HT1080 (cell line): ENCODE results near the gene MARK2. TPM values are rescaled to one million over a fixed set of nuclear protein-coding genes. Genes with fewer than 3 reads are reported as not detected.
"Not testable (repeated sequence)": the region's sequence is repeated elsewhere in the genome, so short reads cannot be mapped to it uniquely, and the experiment has no call there.

Experiments
- DNase-seq: peaks from one replicate; pipeline ENCODE4 v3.0.0-alpha.2; 2015; ENCODE audit warnings: low read depth
- polyA plus RNA-seq, 2 experiments: library from polyadenylated mRNA; depleted of rRNA; stranded (reverse); fragments of >200 nt; gene quantifications; 2 replicates each; pipeline ENCODE4 v1.2.3, GENCODE V29; 2015
- total RNA-seq: library from RNA; depleted of rRNA; stranded (reverse); fragments of >200 nt; shearing (Covaris generic); gene quantifications from 2 replicates; pipeline ENCODE4 v1.2.3, GENCODE V29; 2014; rRNA removed

MARK2 gene
- 18.2 and 39.9 TPM in 2 replicates for total RNA-seq
- 22.9 and 23.8 TPM in 2 replicates for polyA plus RNA-seq (2015; cell fraction: cytosol; rRNA removed)
- 26.5 and 27.1 TPM in 2 replicates for polyA plus RNA-seq (2015; cell fraction: nucleus; rRNA removed)

DNA sequence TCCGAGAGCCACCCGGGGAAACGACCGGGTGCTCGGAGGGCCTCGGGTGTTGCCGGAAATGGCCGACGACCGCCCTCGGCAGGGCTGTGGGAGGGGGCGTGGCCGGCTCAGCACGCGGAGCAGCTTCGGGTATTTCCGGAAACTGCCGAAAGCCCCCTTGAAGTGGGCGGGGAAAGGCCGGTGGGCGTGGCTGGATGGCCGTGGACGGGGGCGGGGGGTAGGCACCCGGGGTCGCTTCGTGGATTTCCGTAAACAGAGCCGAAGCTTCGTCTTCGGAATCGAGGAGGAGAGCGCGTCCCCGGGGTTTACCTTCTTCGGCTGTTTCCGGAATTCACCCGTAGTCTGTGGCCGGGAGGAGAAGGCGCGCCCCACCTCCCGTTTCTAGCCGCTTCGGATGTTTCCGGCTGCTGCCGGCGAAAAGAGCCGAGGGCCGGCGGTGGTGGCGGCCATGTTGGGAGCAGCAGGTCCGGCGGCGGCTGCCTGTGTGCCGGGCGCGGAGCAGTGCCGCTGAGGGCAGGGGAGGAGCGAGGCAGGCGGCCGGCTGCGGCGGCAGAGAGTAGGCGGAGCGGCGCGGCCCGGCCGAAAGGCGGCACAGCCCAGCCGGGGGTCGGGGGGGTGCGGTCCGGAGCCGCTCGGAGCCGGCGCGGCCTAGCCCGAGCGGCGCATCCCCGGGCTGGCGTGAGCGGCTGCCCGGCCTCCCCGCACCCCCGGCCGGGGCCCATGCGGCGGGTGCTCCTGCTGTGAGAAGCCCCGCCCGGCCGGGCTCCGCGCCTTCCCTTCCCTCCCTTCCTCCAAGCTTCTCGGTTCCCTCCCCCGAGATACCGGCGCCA is at the start of gene MARK2:
TSS of gene MARK2 (plus strand) at position 433 of the 830 bp plus-strand sequence. CDS start at position 830, 397 bp downstream.
- peak; percentile 97 for DNase-seq

- DNase-seq, result no peak
These were observed 47.3 kb upstream of the MARK2 start for GRCh38 chr11:63791495-63792167.

GRCh38 chr11:63793161-63793560 is 45.7 kb upstream of the MARK2 start:
- no peak for DNase-seq

DNA sequence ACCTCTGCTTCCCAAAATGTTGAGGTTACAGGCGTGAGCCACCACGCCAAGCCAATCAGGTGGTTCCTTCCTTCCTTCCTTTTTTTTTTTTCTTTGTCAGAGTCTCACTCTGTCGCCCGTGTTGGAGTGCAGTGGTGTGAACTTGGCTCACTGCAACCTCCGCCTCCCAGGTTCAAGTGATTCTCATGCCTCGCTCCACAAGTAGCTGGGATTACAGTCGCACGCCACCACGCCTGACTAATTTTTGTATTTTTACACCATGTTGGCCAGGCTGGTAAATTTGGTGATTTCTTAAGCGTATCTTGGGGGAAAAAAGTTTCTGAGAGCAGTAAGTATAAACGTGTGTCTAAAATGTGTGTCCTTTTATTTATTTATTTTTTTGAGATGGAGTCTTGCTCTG is 43.8 kb upstream of the MARK2 start:
- DNase-seq, result no peak

DNA sequence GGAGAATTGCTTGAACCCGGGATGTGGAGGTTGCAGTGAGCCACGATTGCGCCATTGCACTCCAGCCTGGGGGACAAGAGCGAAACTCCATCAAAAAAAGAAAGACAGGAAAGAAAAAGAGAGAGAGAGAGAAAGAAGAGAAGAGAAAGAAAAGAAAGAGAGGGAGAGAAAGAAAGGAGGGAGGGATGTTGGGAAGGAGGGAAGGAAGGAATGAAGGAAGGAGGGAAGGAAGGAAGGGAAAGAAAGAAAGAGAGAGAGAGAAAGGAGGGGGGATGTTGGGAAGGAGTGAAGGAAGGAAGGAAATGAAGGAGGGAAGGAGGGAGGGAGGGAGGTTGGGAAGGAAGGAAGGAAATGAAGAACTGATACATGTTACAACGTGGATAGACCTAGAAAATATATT is 38.0 kb upstream of the MARK2 start:
- DNase-seq, result no peak

DNA sequence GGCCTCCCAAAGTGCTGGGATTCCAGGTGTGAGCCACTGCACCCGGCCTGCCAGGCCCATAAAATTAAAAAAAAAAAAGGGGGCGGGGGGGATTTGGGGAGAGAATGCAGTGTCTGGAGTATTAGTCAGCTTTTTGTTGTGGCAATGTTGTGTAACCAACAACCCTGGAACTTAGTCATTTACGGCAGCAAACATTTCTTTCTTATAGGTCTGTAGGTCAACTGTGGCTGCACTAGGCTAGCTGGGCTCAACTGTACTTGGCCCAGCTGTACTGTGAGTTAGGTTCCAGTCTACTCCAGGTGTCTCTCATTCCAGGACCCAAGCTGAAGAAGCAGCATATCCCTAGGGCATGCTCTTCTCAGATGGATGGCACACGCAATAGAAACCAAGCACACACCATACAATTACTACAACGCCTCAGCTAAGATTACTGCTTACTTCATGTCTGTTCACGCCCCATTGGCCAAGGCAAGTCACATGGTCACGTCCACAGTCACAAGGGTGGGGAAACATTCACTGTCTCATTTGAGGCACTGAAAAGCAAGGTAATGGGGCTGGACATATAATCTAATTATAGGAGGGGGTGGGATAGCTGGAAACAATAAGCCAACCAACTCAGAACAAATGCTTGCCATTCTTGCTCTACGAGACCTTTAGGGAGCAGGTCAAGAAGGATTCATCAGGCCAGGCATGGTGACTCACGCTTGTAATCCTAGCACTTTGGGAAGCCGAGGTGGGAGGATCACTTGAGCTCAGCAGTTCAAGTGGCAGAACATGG is 36.1 kb upstream of the MARK2 start:
- DNase-seq, result peak; percentile 72

DNA sequence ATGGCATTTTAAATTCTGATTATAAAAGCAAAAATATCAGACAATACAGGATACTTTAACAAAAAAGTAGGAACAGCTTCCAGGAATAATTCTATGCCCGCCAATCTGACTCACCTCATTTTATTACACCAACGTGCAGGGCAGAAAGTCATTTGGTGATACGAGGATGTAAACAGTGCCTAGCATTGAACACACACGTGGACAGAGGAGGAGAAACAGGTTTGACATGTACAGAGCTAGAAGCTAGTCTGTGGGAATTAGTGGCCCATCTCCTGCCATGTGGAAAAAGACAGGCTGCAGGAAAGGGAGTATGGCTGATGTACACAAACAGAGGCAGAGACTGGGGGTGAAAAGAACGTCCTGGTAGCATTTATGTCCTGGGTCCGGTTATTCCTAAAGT is 34.7 kb upstream of the MARK2 start:
- no peak for DNase-seq

DNA sequence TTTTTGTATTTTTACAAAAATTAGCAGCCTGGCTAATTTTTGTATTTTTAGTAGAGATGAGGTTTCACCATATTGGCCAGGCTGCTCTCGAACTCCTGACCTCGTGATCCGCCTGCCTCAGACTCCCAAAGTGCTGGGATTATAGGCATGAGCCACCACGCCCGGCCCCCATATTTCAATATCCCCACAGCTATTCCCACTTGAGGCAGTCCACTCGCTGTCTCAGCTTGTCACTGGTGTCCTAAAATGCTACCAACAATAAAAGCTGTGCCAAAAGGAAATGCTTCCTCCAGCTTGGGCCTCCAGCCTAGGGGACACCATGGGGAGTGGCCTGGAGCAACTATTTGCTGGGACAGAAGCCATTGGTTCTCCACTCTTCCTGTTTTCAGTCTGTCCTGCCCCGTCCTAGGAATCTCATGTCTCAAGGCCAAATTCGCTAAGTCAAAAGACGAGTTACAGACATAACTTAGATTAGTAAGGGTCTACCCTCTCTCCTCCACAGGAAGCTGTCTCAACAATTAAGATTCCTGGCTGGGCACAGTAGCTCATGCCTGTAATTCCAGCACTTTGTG is 33.0 kb upstream of the MARK2 start:
- no peak for DNase-seq

GRCh38 chr11:63810383-63810782 is 28.5 kb upstream of the MARK2 start:
- not testable (repeated sequence) for DNase-seq

DNA sequence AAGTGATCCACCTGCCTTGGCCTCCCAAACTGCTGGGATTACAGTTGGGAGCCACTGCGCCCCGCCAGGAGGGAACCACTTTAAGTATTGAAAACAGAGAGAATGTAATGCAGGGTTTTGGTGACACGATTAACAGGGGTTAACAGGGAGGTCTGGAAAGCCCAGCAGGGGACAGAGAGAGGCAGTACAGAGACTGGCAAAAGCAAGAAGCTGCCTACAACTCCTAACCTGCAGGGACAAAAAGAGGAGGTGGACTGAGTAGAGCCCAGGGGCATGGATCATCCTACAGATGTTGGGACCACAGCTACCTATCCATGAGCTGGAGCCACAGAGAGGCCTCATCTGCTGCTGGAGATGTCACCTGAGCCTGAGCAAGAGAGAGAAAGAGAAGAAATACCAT is 27.4 kb upstream of the MARK2 start:
- no peak for DNase-seq

- DNase-seq, result peak; percentile 51
These were observed 25.8 kb upstream of the MARK2 start, which contains the start of gene SPINDOC for GRCh38 chr11:63813035-63813562. Gene SPINDOC (plus strand): TSS chr11:63813456. CDS start chr11:63813687, 231 bp downstream.

- peak; percentile 30 for DNase-seq
These were observed 25.1 kb upstream of the MARK2 start for GRCh38 chr11:63813563-63814382.

GRCh38 chr11:63814383-63814736 is 24.6 kb upstream of the MARK2 start:
- DNase-seq, result no peak

DNA sequence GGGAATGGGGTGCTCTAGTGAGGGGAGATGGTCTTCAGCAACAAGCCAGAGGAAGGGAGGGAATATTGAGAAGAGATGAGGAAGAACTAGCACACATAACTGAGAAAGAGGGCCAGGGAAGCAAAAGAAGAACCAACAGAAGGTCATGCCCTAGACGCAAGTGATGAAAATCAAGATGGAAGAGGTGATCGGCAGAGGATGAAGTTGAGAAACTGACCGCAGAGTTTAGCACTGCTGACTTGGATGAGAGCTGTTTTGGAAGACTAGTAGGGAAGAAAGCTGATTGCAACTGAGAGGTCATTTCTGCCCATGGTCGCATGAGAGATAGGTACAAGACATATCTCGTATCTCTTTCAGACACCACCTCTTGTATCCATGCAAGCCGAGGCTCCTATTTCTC is 22.7 kb upstream of the MARK2 start:
- no peak for DNase-seq

- no peak for DNase-seq
These were observed 22.2 kb upstream of the MARK2 start for GRCh38 chr11:63816732-63817131.

- no peak for DNase-seq
These were observed 21.0 kb upstream of the MARK2 start for GRCh38 chr11:63817758-63818498.

DNA sequence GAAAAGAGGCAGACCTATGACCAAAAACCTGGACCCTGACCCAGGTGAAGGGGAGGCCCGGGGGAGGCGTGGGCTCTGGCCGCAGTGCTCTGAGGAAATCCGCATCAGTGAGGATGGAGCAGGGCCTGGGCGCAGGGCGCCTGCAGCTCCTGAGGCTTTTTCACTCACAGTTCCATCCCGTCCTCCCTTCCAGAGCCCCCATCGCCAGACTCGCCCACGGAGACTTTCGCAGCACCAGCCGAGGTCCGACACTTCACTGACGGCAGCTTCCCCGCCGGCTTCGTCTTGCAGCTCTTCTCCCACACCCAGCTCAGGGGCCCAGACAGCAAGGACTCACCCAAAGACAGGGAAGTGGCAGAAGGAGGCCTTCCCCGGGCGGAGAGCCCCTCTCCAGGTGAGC is 20.3 kb upstream of the MARK2 start:
- DNase-seq, result no peak

DNA sequence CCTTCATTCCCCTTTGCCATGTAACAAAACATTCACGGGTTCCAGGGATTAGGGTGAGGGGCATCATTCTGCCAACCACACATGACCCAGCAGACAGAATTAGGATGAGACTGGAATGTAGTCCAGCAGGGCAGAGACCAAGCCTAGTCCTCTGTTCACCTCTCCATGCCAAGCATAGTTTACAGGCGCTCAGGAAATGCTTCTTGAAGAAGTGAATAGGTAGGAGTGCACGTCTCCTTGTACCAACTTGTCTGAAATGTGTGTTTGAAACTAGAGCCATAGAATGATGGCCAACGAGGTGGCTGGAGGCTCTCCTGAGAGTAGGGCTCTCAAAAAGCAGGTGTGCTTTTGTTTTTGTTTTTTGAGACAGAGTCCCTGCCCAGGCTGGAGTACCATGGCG is 17.5 kb upstream of the MARK2 start:
- no peak for DNase-seq

DNA sequence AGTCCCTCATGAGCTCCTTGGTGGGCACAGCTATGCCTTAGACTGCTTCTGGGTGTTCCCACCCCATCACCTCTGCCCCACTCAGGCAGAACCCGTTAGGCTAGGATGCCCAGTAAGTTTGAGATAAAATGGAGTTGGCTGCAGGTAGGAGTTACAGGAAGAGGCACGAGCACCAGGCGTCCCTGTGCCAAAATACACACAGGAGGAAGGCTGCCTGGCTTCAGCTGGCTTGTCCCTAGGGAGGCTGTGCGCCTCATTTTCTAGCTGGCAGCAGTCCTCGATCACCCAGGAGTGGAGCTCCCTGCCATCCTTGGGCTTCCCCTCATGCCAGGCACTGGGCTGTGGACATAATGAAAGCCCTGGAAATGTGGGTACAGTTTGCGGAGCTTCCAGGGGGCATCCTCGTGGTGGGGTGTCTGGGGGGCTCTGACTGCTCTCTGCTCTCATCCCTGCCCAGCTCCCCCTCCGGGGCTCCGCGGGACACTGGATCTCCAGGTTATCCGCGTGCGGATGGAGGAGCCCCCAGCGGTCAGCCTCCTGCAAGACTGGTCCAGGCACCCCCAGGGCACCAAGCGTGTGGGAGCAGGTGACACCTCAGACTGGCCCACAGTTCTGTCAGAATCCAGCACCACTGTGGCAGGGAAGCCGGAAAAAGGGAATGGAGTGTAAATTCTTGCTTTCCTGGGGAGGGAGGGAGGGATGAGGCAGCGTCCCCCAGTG is 12.3 kb upstream of the MARK2 start:
- DNase-seq, result no peak
